NCI-H1105 treated with DMSO at 0.1 percent for 48 hours (cell line): ENCODE data around the gene ZNF468.
A peak's percentile ranks its signal among the peaks of the same experiment; 100 is the strongest.
"Not testable (repeated sequence)": the region's sequence is repeated elsewhere in the genome, so short reads cannot be mapped to it uniquely, and the experiment has no call there.

ENCODE experiments used
- DNase-seq: peaks from one replicate; lab custom pipeline; 2025; lab: John Stamatoyannopoulos, UW

ZNF468 gene

GRCh38 chr19:52825765-52826164 is 31.7 kb downstream of the ZNF468 start:
- DNase-seq: no peak

- DNase-seq: no peak
Measured at GRCh38 chr19:52823676-52824075, 33.7 kb downstream of the ZNF468 start.

GRCh38 chr19:52821204-52821960 is 36.0 kb downstream of the ZNF468 start, which contains the start of gene ZNF28:
Gene ZNF28 (minus strand): TSS chr19:52821633. CDS start chr19:52817958, 3,675 bp downstream.
- DNase-seq: peak; percentile 57

- not testable (repeated sequence) for DNase-seq
Measured at GRCh38 chr19:52820472-52821203, 36.8 kb downstream of the ZNF468 start.

- DNase-seq: no peak
Measured at GRCh38 chr19:52809801-52810200, 47.6 kb downstream of the ZNF468 start.

GRCh38 chr19:52799950-52800640 is 57.3 kb downstream of the ZNF468 start:
- DNase-seq: not testable (repeated sequence)

- DNase-seq: no peak
Measured at GRCh38 chr19:52789440-52789839, 68.0 kb downstream of the ZNF468 start.
